Skeletal muscle tissue (tissue), 4 donors: Measurements from ENCODE around the gene MEOX1. TPM values are rescaled to one million over a fixed set of nuclear protein-coding genes. Genes with fewer than 3 reads are reported as not detected.

ENCODE experiments used
- H3K27ac ChIP-seq: one replicate; pipeline ENCODE4 v1.7.0; 2013; ENCODE audit warnings: mild to moderate bottlenecking, low read depth, low read length, inconsistent platforms
- H3K27me3 ChIP-seq, 3 donors: one replicate each; pipeline ENCODE4 v1.7.0; 2013; ENCODE audit warnings: low read length in 3 of 3; ENCODE audit not compliant: control insufficient read depth in 3 of 3, insufficient read depth in 3 of 3
- H3K36me3 ChIP-seq, 3 donors: one replicate each; pipeline ENCODE4 v1.7.0; 2013; ENCODE audit warnings: low read length in 3 of 3; ENCODE audit not compliant: control insufficient read depth in 3 of 3, insufficient read depth in 3 of 3
- H3K4me1 ChIP-seq, 3 donors: one replicate each; pipeline ENCODE4 v1.7.0; 2013; ENCODE audit warnings: low read length in 3 of 3, mild to moderate bottlenecking in 3 of 3; ENCODE audit not compliant: control insufficient read depth in 3 of 3, insufficient read depth in 3 of 3
- H3K4me3 ChIP-seq, 3 donors: one replicate each; pipeline ENCODE4 v1.7.0; 2013; ENCODE audit warnings: low read length in 3 of 3
- H3K9ac ChIP-seq, 3 donors: one replicate each; pipeline ENCODE4 v1.7.0; 2013; ENCODE audit warnings: low read length in 3 of 3, mild to moderate bottlenecking in 3 of 3, moderate library complexity in 2 of 3, low read depth in 1 of 3
- H3K9me3 ChIP-seq, 3 donors: one replicate each; pipeline ENCODE4 v1.7.0; 2013; ENCODE audit warnings: low read length in 3 of 3; ENCODE audit not compliant: control insufficient read depth in 3 of 3
- total RNA-seq: library from RNA; depleted of rRNA; stranded (reverse); fragments of >200 nt; gene quantifications from one replicate; pipeline ENCODE4 v1.2.3, GENCODE V29; 2014
- donor health status: Osteomylitis.

The MEOX1 gene
- total RNA-seq, 1 donor from 2014 or later: 12.5 TPM

DNA sequence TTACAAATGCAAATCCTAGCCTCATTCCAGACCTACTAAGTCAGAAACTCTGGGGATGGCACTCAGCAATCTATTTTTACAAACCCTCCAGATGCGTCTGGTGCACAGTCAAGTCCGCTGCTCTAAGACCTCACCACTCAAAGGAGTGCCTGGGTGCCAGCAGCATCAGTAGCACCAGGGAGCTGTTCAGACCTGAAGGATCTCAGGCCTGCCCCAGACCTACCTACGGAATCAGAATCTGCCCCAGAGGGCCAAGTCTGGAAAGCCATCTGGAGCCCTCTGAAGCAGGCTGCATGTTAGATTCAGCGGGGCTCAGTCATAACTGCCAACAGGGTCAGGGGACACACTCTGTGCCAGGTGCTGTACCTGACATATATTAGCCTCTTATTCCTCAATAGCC, 17.6 kb downstream of the MEOX1 start:
- Histone ChIP-seq H3K27ac (no peak overlapping the region), H3K4me1 (peaks cover 6 to 16% (median 9%) of the 10 kb centered on the region in 3 donors), H3K4me3 (no peak overlapping the region), H3K36me3 (no peaks in the 10 kb centered on the region), H3K9ac (no peak overlapping the region), H3K9me3 (no peaks in the 10 kb centered on the region), H3K27me3 (peaks cover 4 to 11% (median 7%) of the 10 kb centered on the region in 3 donors)

DNA sequence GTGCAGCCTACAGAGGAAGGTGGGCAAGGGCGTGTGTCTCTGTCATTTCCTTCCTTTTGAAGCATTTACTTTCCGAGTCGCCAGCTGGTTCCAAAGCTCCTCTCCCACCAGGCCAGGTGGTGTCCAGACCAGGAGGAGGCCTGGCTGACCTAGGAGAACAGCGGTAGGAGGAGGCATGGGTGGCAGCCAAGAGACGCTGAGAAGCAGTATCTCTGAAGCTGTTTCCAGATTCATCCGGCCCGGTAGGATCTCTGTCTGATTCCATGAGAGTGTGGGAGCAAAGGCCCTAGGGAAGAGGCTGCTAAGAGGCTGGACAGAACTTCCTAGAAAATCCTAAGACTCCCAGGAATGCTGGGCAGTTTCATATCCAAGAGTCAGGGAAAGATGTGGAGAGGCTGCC, 20.3 kb downstream of the MEOX1 start:
- H3K4me1 ChIP-seq: peaks cover 4 to 9% (median 6%) of the 10 kb centered on the region in 3 donors
- H3K36me3 ChIP-seq: no peaks in the 10 kb centered on the region
- no peak overlapping the region for H3K27ac ChIP-seq
- H3K9ac ChIP-seq: peak overlapping the region in 1 of 3 donors; percentile 3
- H3K4me3 ChIP-seq: no peak overlapping the region
- H3K9me3 ChIP-seq: no peaks in the 10 kb centered on the region
- peaks cover 4 to 18% (median 7%) of the 10 kb centered on the region in 3 donors for H3K27me3 ChIP-seq

DNA sequence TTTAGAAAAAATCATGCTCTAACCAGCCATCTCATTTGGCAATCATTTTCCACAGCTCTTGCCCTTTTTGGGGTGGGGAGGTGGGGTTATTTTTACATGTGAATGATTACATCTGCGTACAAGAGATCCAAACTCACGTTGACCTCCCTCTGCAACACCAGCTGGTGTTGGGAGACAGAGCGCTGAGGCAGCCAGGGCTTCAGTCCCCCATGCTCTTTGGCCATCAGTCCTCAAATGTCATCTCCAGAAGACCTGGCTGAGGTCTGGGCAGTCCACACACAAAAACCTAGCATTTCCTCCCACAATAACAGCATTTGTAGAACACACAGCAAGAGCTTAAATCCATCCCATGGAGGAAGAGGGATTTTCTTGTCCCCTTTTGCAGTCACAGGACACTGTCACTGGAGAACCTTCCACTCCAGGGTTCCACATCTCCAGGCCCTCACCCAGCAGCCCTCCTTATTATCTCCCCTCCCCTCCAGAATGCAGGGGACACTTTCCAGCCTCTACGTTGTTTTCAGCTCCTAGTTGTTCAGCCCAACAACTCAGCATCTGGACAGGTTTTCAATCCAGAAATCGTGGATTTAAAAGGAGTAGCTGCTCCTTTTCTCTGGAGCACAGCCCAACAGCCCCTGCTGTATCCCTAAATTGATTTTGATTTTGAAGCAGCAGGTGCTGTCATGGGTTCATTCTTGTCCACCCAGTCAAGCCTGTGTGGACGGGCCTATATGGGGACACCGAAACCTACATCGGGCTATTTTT, 21.1 kb downstream of the MEOX1 start:
- no peaks in the 10 kb centered on the region for H3K9me3 ChIP-seq
- no peak overlapping the region for H3K4me3 ChIP-seq
- peaks cover 3 to 9% (median 3%) of the 10 kb centered on the region in 3 donors for H3K4me1 ChIP-seq
- H3K9ac ChIP-seq: no peak overlapping the region
- H3K27ac ChIP-seq: no peak overlapping the region
- H3K36me3 ChIP-seq: no peaks in the 10 kb centered on the region
- H3K27me3 ChIP-seq: peaks cover 4 to 16% (median 5%) of the 10 kb centered on the region in 3 donors

DNA sequence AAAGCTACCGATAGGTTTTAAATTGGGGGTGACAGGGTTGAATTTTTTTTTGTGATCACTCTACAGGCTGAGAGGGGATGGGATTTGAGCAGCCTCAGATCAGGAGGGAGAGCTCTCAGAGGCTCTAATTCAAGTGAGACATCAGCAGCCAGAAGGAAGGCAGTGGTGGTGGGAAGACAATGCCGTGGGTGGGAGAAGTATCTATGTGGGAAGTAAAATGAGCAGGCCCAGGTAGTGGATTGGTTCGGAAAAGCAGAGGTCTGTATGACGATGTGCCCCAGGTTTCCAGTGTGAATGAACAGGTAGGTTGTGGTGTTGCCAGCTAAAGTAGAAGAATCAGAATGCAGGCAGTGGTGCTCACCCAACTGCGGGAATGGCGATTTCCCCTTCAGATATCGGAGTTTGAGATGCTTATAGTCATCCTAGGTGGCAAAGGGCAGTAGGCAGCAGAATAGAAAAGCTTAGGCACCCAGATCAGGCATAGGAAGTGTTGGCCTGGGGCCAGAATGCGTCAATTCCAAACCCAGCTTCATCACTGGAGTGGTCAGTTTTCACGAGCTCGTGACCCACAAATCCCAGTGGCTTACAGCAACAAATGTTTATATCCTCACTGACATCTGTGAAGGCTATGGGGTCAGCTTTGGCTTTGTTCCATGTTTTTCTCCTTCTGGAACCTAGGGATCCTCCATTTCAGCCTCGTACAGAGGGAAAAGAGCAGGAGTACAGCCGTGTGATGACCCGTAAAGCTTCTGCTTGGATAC, 24.0 kb downstream of the MEOX1 start:
- no peak overlapping the region for H3K4me3 ChIP-seq
- H3K27me3 ChIP-seq: peaks cover 0 to 7% (median 0%) of the 10 kb centered on the region in 3 donors
- H3K4me1 ChIP-seq: peaks cover 6 to 10% (median 6%) of the 10 kb centered on the region in 3 donors
- H3K36me3 ChIP-seq: no peaks in the 10 kb centered on the region
- no peak overlapping the region for H3K9ac ChIP-seq
- H3K9me3 ChIP-seq: no peaks in the 10 kb centered on the region
- no peak overlapping the region for H3K27ac ChIP-seq

DNA sequence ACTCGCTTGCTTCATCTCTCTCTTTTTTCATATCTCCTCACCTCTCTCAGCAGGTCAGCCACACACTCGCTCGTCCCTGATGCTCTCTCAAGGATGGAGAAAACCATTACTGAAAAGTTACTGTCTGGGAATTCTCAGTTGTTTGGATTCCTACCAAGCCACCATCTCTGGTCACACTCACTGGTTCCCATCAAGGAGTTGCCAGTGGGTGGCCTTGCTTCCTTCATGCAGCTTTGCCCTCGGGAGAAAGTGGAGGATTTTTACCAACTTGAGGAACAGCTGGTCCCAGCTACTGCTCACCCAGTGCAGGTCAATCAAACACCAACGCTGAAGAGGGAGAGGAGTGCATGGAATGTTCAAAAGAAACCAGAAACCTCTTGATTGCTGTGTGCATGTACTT, 25.3 kb downstream of the MEOX1 start:
- H3K4me1 ChIP-seq: peaks cover 6% of the 10 kb centered on the region in 3 donors
- H3K4me3 ChIP-seq: no peak overlapping the region
- no peaks in the 10 kb centered on the region for H3K9me3 ChIP-seq
- peaks cover 0 to 7% (median 0%) of the 10 kb centered on the region in 3 donors for H3K27me3 ChIP-seq
- H3K9ac ChIP-seq: no peak overlapping the region
- H3K36me3 ChIP-seq: no peaks in the 10 kb centered on the region
- no peak overlapping the region for H3K27ac ChIP-seq

DNA sequence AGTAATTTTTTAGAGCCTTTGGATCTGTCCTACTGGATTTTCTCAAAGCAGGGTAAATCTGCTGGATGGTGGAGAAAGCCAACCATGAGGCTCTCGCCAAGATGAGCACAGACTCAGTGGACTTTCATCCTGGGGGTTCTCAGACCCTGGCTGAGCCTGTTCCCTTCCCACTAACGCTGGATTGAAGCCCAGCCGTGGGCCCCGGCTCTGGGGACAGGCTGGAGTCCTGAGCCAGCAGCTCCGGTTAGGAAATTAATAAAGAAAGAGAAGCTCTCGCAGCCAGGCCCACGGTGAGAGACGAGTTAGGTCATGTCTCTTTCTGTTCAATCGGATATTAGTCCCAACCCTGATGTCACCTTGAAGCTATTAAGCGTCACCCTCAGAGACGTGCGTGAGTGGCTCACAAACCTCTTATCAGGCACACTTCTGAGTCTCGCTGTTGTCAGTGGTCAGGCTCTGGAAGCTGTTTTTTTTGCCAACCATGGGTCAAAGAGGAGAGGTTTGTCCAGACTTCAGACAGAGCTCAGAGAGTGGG, 27.1 kb downstream of the MEOX1 start:
- no peak overlapping the region for H3K4me3 ChIP-seq
- no peaks in the 10 kb centered on the region for H3K36me3 ChIP-seq
- H3K27ac ChIP-seq: peak overlapping the region; percentile 47
- H3K27me3 ChIP-seq: peaks cover 0 to 7% (median 0%) of the 10 kb centered on the region in 3 donors
- no peak overlapping the region for H3K9ac ChIP-seq
- peaks cover 4 to 6% (median 6%) of the 10 kb centered on the region in 3 donors for H3K4me1 ChIP-seq
- no peaks in the 10 kb centered on the region for H3K9me3 ChIP-seq

DNA sequence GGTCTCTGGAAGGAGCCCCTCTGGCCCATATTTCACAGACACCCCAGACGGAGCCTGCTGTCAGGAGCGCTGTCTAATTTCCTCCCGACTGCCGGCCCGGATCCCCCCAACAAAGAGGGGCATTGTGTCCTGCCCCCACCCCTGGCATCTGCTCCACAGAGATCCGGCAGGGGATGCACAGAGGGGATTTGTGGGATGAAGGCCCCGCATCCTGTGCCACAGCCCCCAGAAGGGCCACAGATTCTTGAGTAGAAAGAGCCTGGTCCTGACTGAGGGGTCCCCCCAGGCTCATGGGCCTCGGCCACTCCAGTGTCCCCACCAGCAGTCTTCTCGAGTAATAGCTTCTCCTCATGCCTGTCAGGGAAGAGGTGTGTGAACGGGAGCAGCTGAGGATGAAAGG, 29.5 kb downstream of the MEOX1 start:
- Histone ChIP-seq H3K9me3 (no peaks in the 10 kb centered on the region), H3K27ac (no peak overlapping the region), H3K36me3 (no peaks in the 10 kb centered on the region), H3K4me1 (peaks cover 4 to 9% (median 6%) of the 10 kb centered on the region in 3 donors), H3K27me3 (peaks cover 0 to 6% (median 5%) of the 10 kb centered on the region in 3 donors), H3K4me3 (no peak overlapping the region), H3K9ac (no peak overlapping the region)

DNA sequence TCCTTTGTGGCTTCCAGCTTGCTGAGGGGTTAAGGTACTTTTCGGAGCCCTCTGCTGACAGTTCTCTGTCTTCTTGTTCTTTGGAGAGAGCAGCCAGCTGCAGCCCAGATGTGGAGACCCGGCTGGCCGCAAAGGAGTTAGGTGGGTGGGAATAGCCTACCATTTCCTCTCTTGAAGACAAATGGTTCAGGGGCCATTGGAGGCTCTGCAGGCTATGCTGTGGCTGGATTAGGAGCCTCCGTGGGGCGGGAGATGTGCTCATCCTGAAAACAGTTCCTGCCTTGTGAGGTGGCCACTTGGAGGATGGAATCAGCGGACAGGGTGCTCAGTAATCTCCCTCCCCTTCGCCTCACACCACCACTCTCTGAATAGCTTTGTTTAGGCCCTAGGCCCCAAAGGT, 30.3 kb downstream of the MEOX1 start:
- Histone ChIP-seq H3K27me3 (peaks cover 0 to 6% (median 5%) of the 10 kb centered on the region in 3 donors), H3K9ac (no peak overlapping the region), H3K4me1 (peaks cover 4 to 9% (median 6%) of the 10 kb centered on the region in 3 donors), H3K9me3 (no peaks in the 10 kb centered on the region), H3K4me3 (no peak overlapping the region), H3K36me3 (no peaks in the 10 kb centered on the region), H3K27ac (no peak overlapping the region)

DNA sequence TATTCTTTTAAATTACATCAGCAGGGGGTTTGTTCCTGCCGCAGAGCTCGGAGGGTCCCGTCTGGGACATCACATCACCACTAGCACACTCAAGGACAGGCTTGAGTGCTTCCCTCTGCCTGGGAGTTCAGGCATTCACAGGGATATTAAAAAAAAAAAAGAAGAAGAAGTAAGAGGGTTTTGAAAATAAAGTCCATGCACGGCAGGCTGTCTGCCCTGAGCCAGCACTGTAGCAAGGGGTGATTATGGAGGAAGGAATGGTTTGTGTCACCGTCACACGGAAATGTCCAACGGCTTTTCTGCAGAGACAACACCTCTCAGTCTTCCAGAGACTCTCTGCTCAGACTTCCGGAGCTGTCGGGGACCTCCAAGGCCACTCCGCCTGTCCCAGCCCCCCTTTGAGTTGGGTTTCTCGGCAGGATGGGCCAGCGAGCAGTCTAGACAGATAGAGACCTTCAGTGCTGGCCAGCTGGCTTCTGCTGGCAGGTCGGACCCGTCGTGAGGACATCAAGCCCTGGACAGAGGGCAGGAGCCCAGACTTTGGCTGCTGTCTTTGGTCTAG, 33.6 kb downstream of the MEOX1 start:
- no peak overlapping the region for H3K9ac ChIP-seq
- peaks cover 0 to 6% (median 5%) of the 10 kb centered on the region in 3 donors for H3K27me3 ChIP-seq
- H3K36me3 ChIP-seq: no peaks in the 10 kb centered on the region
- no peak overlapping the region for H3K4me3 ChIP-seq
- no peaks in the 10 kb centered on the region for H3K9me3 ChIP-seq
- no peak overlapping the region for H3K27ac ChIP-seq
- H3K4me1 ChIP-seq: peaks cover 0 to 3% (median 0%) of the 10 kb centered on the region in 3 donors
